SH-SY5Y (cell line): Measurements from ENCODE around the gene KATNBL1.

Experiments used
- GATA2 ChIP-seq: IDR thresholded peaks from 2 replicates; pipeline ENCODE4 v1.6.1; 2011; ENCODE audit warnings: mild to moderate bottlenecking, low read depth, low read length
- GATA3 ChIP-seq: IDR thresholded peaks from 2 replicates; pipeline ENCODE4 v1.6.1; 2011; ENCODE audit warnings: low read depth, mild to moderate bottlenecking, low read length, moderate library complexity

GRCh38 chr15:34114739-34115138 is 95.2 kb downstream of the KATNBL1 start:
- TF ChIP-seq GATA3 (no peak), GATA2 (no peak)
